K562 (cell line): ENCODE data around the gene S100A2. TPM values are rescaled to one million over a fixed set of nuclear protein-coding genes. Genes with fewer than 3 reads are reported as not detected.
"Not testable (repeated sequence)": the region's sequence is repeated elsewhere in the genome, so short reads cannot be mapped to it uniquely, and the experiment has no call there.

Experiments
- ATAC-seq: fragments of 200-7000 bp; cut with Tn5 transposase; 3 replicates; pipeline ENCODE4 v1.9.1; 2020; ENCODE audit warnings: moderate library complexity
- BruUV-seq: library from RNA; stranded (reverse); fragments of 400-500 nt; replicated peaks from 2 replicates; lab custom pipeline; 2021; lab: Mats Ljungman, UMichigan
- CTCF ChIA-PET: fragments of 300-600 bp; formaldehyde crosslinking; extraction: SDS; loops from one replicate; lab custom pipeline; 2021; ENCODE audit warnings: low intra/inter-chr PET ratio; lab: Yijun Ruan, JAX
- POLR2A ChIA-PET: fragments of 300-600, 350-650 bp; sonication (Branson Sonifier 250); formaldehyde crosslinking; extraction: SDS; loops from one replicate; lab custom pipeline; 2021; ENCODE audit warnings: antibody characterized with exemption, inconsistent platforms; lab: Yijun Ruan, JAX
- DNase-seq, 4 experiments: peaks; one replicate each; pipeline versions ENCODE4 v3.0.0 to v3.0.0-alpha.2; 2011 to 2018; ENCODE audit warnings: low spot score in 3 of 4, mixed read lengths in 3 of 4; ENCODE audit errors: extremely low read depth in 1 of 4
- FAIRE-seq: peaks from 2 replicates; lab custom pipeline; 2011; peaks lifted over from hg19 to GRCh38; lab: Jason Lieb, UNC
- H2AFZ ChIP-seq: 2 replicates; pipeline ENCODE4 v1.6.0; 2011; ENCODE audit warnings: low read depth, low read length, control low read depth, inconsistent platforms
- H3K27ac ChIP-seq: fragments of 200-600 bp; 3 replicates; pipeline ENCODE4 v1.8.0; 2011; ENCODE audit warnings: low read depth, mild to moderate bottlenecking, control low read depth, inconsistent platforms, low read length, moderate library complexity, mixed read lengths; ENCODE audit errors: extremely low read depth
- H3K27me3 ChIP-seq, 2 experiments: fragments of 300-600 bp in 1 of 2; 2 replicates in 1 of 2; 3 replicates in 1 of 2; pipeline versions ENCODE4 v1.6.0 to v1.8.0; 2011; ENCODE audit warnings: inconsistent platforms in 2 of 2, low read length in 2 of 2, mild to moderate bottlenecking in 1 of 2, mixed read lengths in 1 of 2, moderate library complexity in 1 of 2; ENCODE audit not compliant: control insufficient read depth in 2 of 2, insufficient read depth in 2 of 2
- H3K36me3 ChIP-seq: fragments of 300-600 bp; 3 replicates; pipeline ENCODE4 v1.8.0; 2011; ENCODE audit warnings: mild to moderate bottlenecking, low read length, inconsistent platforms; ENCODE audit not compliant: control insufficient read depth, insufficient read depth
- H3K4me1 ChIP-seq, 2 experiments: fragments of 200-600 bp in 1 of 2; replicated peaks in 1 of 2; 2 replicates in 1 of 2; 3 replicates in 1 of 2; pipeline versions ENCODE4 v1.5.1 to v1.8.0; 2011; ENCODE audit warnings: inconsistent platforms in 2 of 2, low read length in 2 of 2, mild to moderate bottlenecking in 1 of 2, mixed read lengths in 1 of 2, moderate library complexity in 1 of 2; ENCODE audit not compliant: control insufficient read depth in 2 of 2, insufficient read depth in 2 of 2
- H3K4me2 ChIP-seq: 2 replicates; pipeline ENCODE4 v1.6.1; 2011; ENCODE audit warnings: low read length, control low read depth, inconsistent platforms, mixed read lengths; ENCODE audit not compliant: insufficient read depth
- H3K4me3 ChIP-seq: fragments of 200-600 bp; sonication (generic), shearing (Covaris generic); 2 replicates; pipeline ENCODE4 v1.5.1; 2016; ENCODE audit warnings: control low read depth, inconsistent platforms
- H3K79me2 ChIP-seq: fragments of 200-600 bp; 3 replicates; pipeline ENCODE4 v1.8.0; 2011; ENCODE audit warnings: low read length, inconsistent platforms; ENCODE audit not compliant: control insufficient read depth, insufficient read depth
- H3K9ac ChIP-seq, 2 experiments: 2 replicates each; pipeline versions ENCODE4 v1.6.0 to v1.6.1; 2011; ENCODE audit warnings: low read depth in 2 of 2, low read length in 2 of 2, control low read depth in 1 of 2, inconsistent platforms in 1 of 2, mild to moderate bottlenecking in 1 of 2, mixed read lengths in 1 of 2; ENCODE audit not compliant: insufficient read depth in 1 of 2
- H3K9me1 ChIP-seq: one replicate; pipeline ENCODE4 v1.6.0; 2011; ENCODE audit warnings: inconsistent platforms, mild to moderate bottlenecking, low read length, moderate library complexity; ENCODE audit not compliant: control insufficient read depth, insufficient read depth
- H3K9me3 ChIP-seq: replicated peaks from 2 replicates; pipeline ENCODE4 v1.5.1; 2011; ENCODE audit warnings: low read depth, low read length, inconsistent platforms; ENCODE audit not compliant: control insufficient read depth, insufficient read depth
- H4K20me1 ChIP-seq: replicated peaks from 2 replicates; pipeline ENCODE4 v1.6.1; 2011; ENCODE audit warnings: low read length, inconsistent platforms, mixed read lengths; ENCODE audit not compliant: control insufficient read depth, insufficient read depth
- ARID1B ChIP-seq: fragments of 450-650 bp; IDR thresholded peaks from 2 replicates; pipeline ENCODE4 v1.6.1; 2016; ENCODE audit warnings: antibody characterized with exemption, mild to moderate bottlenecking, inconsistent platforms
- CTBP1 ChIP-seq: fragments of 450-650 bp; IDR thresholded peaks from 2 replicates; pipeline ENCODE4 v1.6.1; 2016; ENCODE audit warnings: borderline replicate concordance
- ILF3 ChIP-seq: fragments of 450-650 bp; IDR thresholded peaks from 2 replicates; pipeline ENCODE4 v1.6.1; 2018; ENCODE audit warnings: antibody characterized with exemption, mild to moderate bottlenecking, moderate library complexity, borderline replicate concordance
- KAT8 ChIP-seq: fragments of 450-650 bp; IDR thresholded peaks from 2 replicates; pipeline ENCODE4 v1.6.1; 2016; ENCODE audit warnings: low read depth, mild to moderate bottlenecking
- KDM1A ChIP-seq, 2 experiments: fragments of 450-650 bp; IDR thresholded peaks; 2 replicates each; pipeline ENCODE4 v1.6.1; 2016; ENCODE audit warnings: mild to moderate bottlenecking in 2 of 2
- RBM25 ChIP-seq: fragments of 200-400 bp; formaldehyde crosslinking; IDR thresholded peaks from 2 replicates; pipeline ENCODE4 v1.6.1; 2018; ENCODE audit warnings: low read length, low read depth, moderate library complexity; ENCODE audit not compliant: severe bottlenecking
- SOX6 ChIP-seq: fragments of 450-650 bp; IDR thresholded peaks from 2 replicates; pipeline ENCODE4 v1.6.1; 2014; ENCODE audit warnings: mild to moderate bottlenecking
- ZNF121 ChIP-seq: sonication (generic); formaldehyde crosslinking; conservative IDR thresholded peaks from 2 replicates; pipeline ENCODE4 v1.8.0; 2022; ENCODE audit warnings: missing genetic modification reagents
- WGBS: fragments of 100-300 bp; shearing (Covaris generic); methylation state at CpG from one replicate; pipeline ENCODE4 v1.1.6; 2016; ENCODE audit warnings: low coverage, mixed read lengths; ENCODE audit not compliant: insufficient coverage; ENCODE audit errors: missing lambda C conversion rate; 5-methylcytosine and 5-hydroxymethylcytosine counted together
- in situ Hi-C: fragments of 300-500 bp; cut with MboI; formaldehyde crosslinking; loops from 4 replicates; pipeline ENCODE4 v1.15.0; 2018; ENCODE audit warnings: inconsistent platforms, mixed read lengths
- intact Hi-C: fragments of 100-400 bp; cut with micrococcal nuclease; formaldehyde crosslinking; loops from 2 replicates; pipeline ENCODE4 v1.14.2; 2022
- polyA plus RNA-seq, 8 experiments: library from polyadenylated mRNA; depleted of rRNA in 4 of 8; stranded (reverse) in 5 of 8; unstranded in 3 of 8; fragments of >200 nt; fragmentation: Nextera tagmentation in 2 of 8; fragmentation: Illumina TruSeq in 1 of 8; extraction: Ambion mirVana in 2 of 8; extraction: Trizol in 1 of 8; gene quantifications; 2 replicates each; pipeline versions ENCODE4 v1.2.1 to v1.2.3, GENCODE V29; 2011 to 2014; ENCODE audit warnings: inconsistent platforms in 1 of 8, missing spikeins in 1 of 8
- total RNA-seq, 7 experiments: library from RNA; depleted of rRNA in 6 of 7; stranded (reverse); fragments of >200 nt in 6 of 7; fragmentation: Illumina TruSeq in 2 of 7; extraction: Trizol in 2 of 7; gene quantifications; 2 replicates each; pipeline versions ENCODE4 v1.2.1 to v1.2.3, GENCODE V29; 2011 to 2021; ENCODE audit warnings: low replicate concordance in 1 of 7

Gene S100A2
- total and polyA plus RNA-seq, 9 of the 15 experiments (the other 6 are each of a cell fraction or from before 2014, with no cell fraction given): 0.28 to 0.65 (median 0.44) TPM; not detected in 4

- intact Hi-C loops, FAIRE-seq, ATAC-seq, H3K9ac ChIP-seq, H4K20me1 ChIP-seq, DNase-seq, H3K9me3 ChIP-seq, H3K36me3 ChIP-seq, H3K79me2 ChIP-seq, in situ Hi-C loops, H3K27me3 ChIP-seq, H3K4me2 ChIP-seq, H3K9me1 ChIP-seq, H2AFZ ChIP-seq, H3K27ac ChIP-seq, H3K4me3 ChIP-seq, BruUV-seq: not testable (repeated sequence)
- POLR2A ChIA-PET: interaction anchor here (0.6 to 1.8 kb wide), 9 partner anchors 12 to 141 kb away, joined by 3 to 7 read pairs (median 4); no protein-coding TSS in a partner anchor
- peaks cover 12% of the 10 kb centered on the region in 2 experiments; a peak in 3 of 5 replicates for H3K4me1 ChIP-seq
- WGBS: 38% methylated on average over 3 of the region's 5 CpGs
- CTCF ChIA-PET: interaction anchor here (1.0 kb wide), 1 partner anchor 10 kb away, joined by 3 read pairs; no protein-coding TSS in a partner anchor
- TF ChIP-seq KDM1A (IDR thresholded peaks at IDR 0.05) (peak in 1 of 2 experiments; percentile 67; a peak in 2 of 4 replicates), SOX6 (0 out of 2 replicates have a peak, but pooled peaks have one; percentile 33), ARID1B (peak; percentile 23; the same call in 1 of the 2 replicates), CTBP1 (peak; percentile 27; the same call in 1 of the 2 replicates)
Measured at GRCh38 chr1:153520137-153520691, 45.4 kb downstream of the S100A2 start.

GRCh38 chr1:153519242-153519641 lies 46.4 kb downstream of the S100A2 start:
- ATAC-seq: no peak
- Histone ChIP-seq H3K4me2 (no peak overlapping the region), H3K9ac (no peak overlapping the region), H2AFZ (no peak overlapping the region), H4K20me1 (no peaks in the 10 kb centered on the region), H3K27ac (no peak overlapping the region), H3K79me2 (no peaks in the 10 kb centered on the region), H3K27me3 (no peaks in the 10 kb centered on the region), H3K36me3 (no peaks in the 10 kb centered on the region), H3K9me3 (peaks cover 2% of the 10 kb centered on the region; the same call in 1 of the 2 replicates), H3K4me3 (no peak overlapping the region), H3K9me1 (no peaks in the 10 kb centered on the region), H3K4me1 (peaks cover 12 to 17% of the 10 kb centered on the region in 2 experiments; a peak in 3 of 5 replicates)
- CTCF ChIA-PET: no interaction called here
- no peak for FAIRE-seq
- intact Hi-C loops (loop anchor here (10.0 kb wide), 1 partner anchor 256 kb away; the partner anchor contains the start of gene SLC27A3), in situ Hi-C loops (loop anchor here (5.0 to 10.0 kb wide), 2 partner anchors 46 to 248 kb away; partner anchors contain the start of gene S100A2)
- TF ChIP-seq KAT8: no peak
- peak; percentile 84 for TF ChIP-seq ZNF121 (CRISPR knock-in tag)
- peak; percentile 23 for TF ChIP-seq RBM25
- no peak for TF ChIP-seq ILF3
- DNase-seq: no peak
- no TSS peak for BruUV-seq
- WGBS: 42% methylated on average over 2 of the region's 3 CpGs
- POLR2A ChIA-PET: no interaction called here
